Measurements from ENCODE around the gene PRR20A. TPM values are rescaled to one million over a fixed set of nuclear protein-coding genes. Genes with fewer than 3 reads are reported as not detected.
"Not testable (repeated sequence)": the region's sequence is repeated elsewhere in the genome, so short reads cannot be mapped to it uniquely, and the experiment has no call there.

The PRR20A gene
- total RNA-seq, result not detected

DNA sequence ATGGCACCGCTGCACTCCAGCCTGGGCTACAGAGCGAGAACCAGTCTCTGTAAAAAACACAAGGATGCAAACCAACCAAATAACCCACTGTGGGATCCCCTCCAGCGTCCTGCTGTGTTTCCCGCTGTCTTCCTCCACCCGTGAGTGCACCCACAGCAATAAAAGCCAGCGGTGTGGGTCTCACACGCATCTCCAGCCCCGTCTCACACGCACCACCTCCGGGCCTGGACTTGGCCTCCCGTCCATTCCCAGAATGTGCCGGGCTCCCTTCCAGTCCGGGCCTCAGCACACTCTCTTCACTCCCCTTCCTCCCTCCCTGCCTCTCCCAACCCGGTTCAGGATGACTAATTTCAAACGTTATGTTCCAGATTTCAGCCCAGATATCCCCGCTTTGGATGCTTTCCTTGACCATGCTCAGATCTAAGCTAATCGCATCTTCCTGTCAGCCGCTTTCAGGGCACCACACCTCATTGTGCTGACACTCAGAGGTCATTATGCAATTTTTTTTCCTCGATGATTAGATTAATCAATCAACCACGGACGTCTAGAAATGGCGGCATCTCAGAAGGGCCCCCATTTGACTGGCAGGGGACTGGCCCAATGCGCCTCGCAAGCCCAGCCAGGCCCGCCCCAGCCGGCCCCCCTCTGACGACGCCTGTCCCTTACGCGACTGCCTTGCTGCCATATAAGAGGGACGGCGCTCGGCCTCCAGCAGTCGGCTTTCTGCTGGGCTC is at the start of gene PRR20A:
TSS of gene PRR20A (plus strand) at position 684 of the 734 bp plus-strand sequence. CDS start 387 bp downstream, outside the sequence.
- H3K36me3 ChIP-seq; H3K4me3 ChIP-seq; H3K27ac ChIP-seq; H3K9me3 ChIP-seq; H3K4me1 ChIP-seq; H3K27me3 ChIP-seq; DNase-seq; H3K9ac ChIP-seq (ENCODE audit: low read depth in 2 of 2, low read length in 2 of 2); intact Hi-C loops (cut with DNase I): not testable (repeated sequence)

DNA sequence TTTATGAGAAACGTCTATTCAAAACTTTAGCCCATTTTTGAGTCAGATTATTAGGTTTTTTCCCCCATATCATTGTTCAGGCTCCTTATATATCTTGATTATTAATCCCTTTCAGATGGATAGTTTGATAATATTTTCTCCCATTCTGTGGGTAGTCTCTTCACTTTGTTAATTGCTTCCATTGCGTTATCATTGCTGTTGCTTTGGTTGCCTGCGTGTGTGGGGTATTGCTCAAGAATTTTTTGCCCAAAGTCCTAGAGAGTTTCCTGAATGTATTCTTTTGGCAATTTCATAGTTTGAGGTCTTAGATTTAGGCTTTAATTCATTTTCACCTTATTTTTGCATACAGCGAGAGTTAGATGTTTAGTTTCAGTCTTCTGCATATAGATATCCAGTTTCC is 25.8 kb upstream of the PRR20A start:
- intact Hi-C loops (cut with DNase I), result no loop called here
- H3K9ac ChIP-seq (ENCODE audit: low read depth in 2 of 2, low read length in 2 of 2), result no peak overlapping the region

DNA sequence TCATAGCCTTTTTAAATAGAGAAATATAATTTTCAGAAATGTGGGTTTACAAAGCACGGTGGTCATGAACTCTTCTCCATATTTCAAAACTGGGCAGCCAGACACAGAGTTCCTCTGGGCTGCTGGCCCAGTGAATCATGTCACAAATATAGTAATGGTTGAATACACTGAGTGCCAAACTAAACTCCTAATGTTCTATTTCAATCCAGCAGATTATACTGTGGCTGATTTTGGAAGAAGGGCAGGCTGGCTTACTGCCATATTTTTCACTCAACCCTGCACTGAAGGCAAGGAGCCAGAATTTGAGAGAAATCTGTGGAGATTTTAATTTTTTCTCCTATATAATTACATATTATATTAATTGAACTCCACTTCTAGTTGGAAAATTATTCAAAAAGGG is 17.0 kb upstream of the PRR20A start:
- no peak for DNase-seq
- H3K27me3 ChIP-seq, result no peaks in the 10 kb centered on the region
- no peak overlapping the region for H3K9ac ChIP-seq (ENCODE audit: low read depth in 2 of 2, low read length in 2 of 2)
- H3K27ac ChIP-seq, result no peak overlapping the region
- no peaks in the 10 kb centered on the region for H3K9me3 ChIP-seq
- H3K4me1 ChIP-seq, result no peaks in the 10 kb centered on the region
- H3K4me3 ChIP-seq, result no peak overlapping the region
- TF ChIP-seq, protein P1, sequence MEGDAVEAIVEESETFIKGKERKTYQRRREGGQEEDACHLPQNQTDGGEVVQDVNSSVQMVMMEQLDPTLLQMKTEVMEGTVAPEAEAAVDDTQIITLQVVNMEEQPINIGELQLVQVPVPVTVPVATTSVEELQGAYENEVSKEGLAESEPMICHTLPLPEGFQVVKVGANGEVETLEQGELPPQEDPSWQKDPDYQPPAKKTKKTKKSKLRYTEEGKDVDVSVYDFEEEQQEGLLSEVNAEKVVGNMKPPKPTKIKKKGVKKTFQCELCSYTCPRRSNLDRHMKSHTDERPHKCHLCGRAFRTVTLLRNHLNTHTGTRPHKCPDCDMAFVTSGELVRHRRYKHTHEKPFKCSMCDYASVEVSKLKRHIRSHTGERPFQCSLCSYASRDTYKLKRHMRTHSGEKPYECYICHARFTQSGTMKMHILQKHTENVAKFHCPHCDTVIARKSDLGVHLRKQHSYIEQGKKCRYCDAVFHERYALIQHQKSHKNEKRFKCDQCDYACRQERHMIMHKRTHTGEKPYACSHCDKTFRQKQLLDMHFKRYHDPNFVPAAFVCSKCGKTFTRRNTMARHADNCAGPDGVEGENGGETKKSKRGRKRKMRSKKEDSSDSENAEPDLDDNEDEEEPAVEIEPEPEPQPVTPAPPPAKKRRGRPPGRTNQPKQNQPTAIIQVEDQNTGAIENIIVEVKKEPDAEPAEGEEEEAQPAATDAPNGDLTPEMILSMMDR (IDR thresholded peaks at IDR 0.05), result no peak
- intact Hi-C loops (cut with DNase I), result no loop called here
- no peaks in the 10 kb centered on the region for H3K36me3 ChIP-seq

More for the DNA sequence above, 25.8 kb upstream of the PRR20A start:
- no peaks in the 10 kb centered on the region for H3K4me1 ChIP-seq
- no peaks in the 10 kb centered on the region for H3K27me3 ChIP-seq
- no peak overlapping the region for H3K4me3 ChIP-seq
- no peaks in the 10 kb centered on the region for H3K9me3 ChIP-seq
- H3K36me3 ChIP-seq, result no peaks in the 10 kb centered on the region
- TF ChIP-seq, protein P1 (IDR thresholded peaks at IDR 0.05), result no peak
- no peak for DNase-seq
- H3K27ac ChIP-seq, result no peak overlapping the region

DNA sequence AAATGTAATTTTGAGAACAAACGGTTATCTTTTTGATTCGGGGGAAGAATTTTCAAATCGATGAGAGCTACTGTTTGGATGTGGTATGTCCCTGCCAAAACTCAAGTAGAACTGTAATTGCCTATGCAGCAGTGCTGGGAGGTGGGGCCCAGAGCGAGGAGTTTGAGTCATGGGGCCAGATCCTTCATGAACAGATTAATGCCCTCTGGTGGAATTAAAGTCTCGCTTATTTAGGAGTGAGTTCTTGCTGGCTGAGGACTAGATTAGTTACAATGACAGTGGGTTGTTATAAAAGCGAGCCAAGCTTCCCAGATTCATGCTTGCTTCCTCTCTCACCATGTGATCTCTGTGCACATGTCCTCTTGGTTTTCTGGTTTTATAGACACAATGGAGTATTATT is 11.8 kb upstream of the PRR20A start:
- Histone ChIP-seq H3K4me1 (no peaks in the 10 kb centered on the region), H3K27me3 (no peaks in the 10 kb centered on the region), H3K27ac (no peak overlapping the region), H3K9me3 (no peaks in the 10 kb centered on the region), H3K9ac (ENCODE audit: low read depth in 2 of 2, low read length in 2 of 2) (no peak overlapping the region), H3K4me3 (no peak overlapping the region), H3K36me3 (no peaks in the 10 kb centered on the region)
- TF ChIP-seq, protein P1 (IDR thresholded peaks at IDR 0.05), result no peak
- intact Hi-C loops (cut with DNase I), result no loop called here
- no peak for DNase-seq

DNA sequence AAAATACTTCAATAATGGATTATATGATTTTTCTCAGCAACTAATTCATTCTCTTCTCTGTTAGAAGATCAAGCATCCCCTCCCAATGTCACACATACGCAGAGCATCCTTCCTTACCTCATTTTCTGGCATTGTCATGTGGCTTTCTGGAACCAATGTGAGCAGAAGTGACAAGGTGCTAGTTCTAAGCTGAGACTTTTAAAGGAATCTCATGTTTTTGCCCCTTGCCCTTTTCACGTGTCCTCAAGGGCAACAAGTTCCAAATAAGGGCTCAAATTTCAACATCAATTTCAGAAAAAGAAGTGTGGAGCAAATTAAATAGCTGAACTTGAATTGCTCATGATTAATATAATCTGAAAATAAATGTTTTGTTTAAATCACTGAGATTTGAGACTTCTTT is 4.6 kb upstream of the PRR20A start:
- Histone ChIP-seq H3K9ac (ENCODE audit: low read depth in 2 of 2, low read length in 2 of 2) (no peak overlapping the region), H3K4me3 (no peak overlapping the region), H3K27ac (no peak overlapping the region), H3K4me1 (no peaks in the 10 kb centered on the region), H3K27me3 (no peaks in the 10 kb centered on the region), H3K36me3 (no peaks in the 10 kb centered on the region), H3K9me3 (no peaks in the 10 kb centered on the region)
- TF ChIP-seq, protein P1 (IDR thresholded peaks at IDR 0.05), result no peak
- intact Hi-C loops (cut with DNase I), result no loop called here
- no peak for DNase-seq

DNA sequence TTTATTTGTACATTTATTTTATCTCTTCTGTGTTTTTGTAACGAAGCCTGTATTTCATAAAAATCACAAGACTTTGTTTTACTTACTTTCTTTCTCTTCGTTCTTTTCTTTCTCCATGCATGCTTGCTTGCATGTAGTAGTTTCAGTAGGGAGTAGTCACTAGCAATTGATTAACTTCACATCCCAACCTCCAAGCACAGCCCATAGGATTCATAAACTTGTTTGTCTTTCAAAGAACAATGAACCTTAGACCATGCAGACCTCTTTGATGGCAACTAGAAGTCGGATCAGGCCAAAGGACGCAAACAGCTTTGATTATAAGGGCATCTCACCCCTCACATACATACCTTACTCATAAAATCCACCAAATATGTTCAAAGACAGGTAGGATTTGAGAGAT is 3.1 kb upstream of the PRR20A start:
- Histone ChIP-seq H3K27ac (no peak overlapping the region), H3K27me3 (no peaks in the 10 kb centered on the region), H3K9me3 (no peaks in the 10 kb centered on the region), H3K9ac (ENCODE audit: low read depth in 2 of 2, low read length in 2 of 2) (no peak overlapping the region), H3K4me1 (no peaks in the 10 kb centered on the region), H3K4me3 (no peak overlapping the region), H3K36me3 (no peaks in the 10 kb centered on the region)
- intact Hi-C loops (cut with DNase I), result no loop called here
- DNase-seq, result no peak
- TF ChIP-seq, protein P1 (IDR thresholded peaks at IDR 0.05), result no peak

All from colonic mucosa (tissue), 4 donors.